Stimulated activated CD8-positive, alpha-beta memory T cell treated with anti-CD3 and anti-CD28 coated beads, Interleukin-4, amount 100 ng/mL, for 1 hour (primary cell): ENCODE results near the gene ACOXL.

Experiments
- DNase-seq, 2 donors: peaks; one replicate each; pipeline ENCODE4 v3.0.0-alpha.2; 2020; ENCODE audit warnings: low read depth in 2 of 2, low spot score in 1 of 2

ACOXL gene

GRCh38 chr2:110997331-110998045, 265.1 kb downstream of the ACOXL start:
- no peak for DNase-seq

GRCh38 chr2:110998311-110998710, 265.9 kb downstream of the ACOXL start:
- no peak for DNase-seq

- no peak for DNase-seq
Observed at GRCh38 chr2:110999626-111000025, 267.3 kb downstream of the ACOXL start.

- no peak for DNase-seq
Observed at GRCh38 chr2:111005307-111005706, 272.9 kb downstream of the ACOXL start.

- no peak for DNase-seq
Observed at GRCh38 chr2:111005821-111006220, 273.4 kb downstream of the ACOXL start.

GRCh38 chr2:111007757-111008688, 275.6 kb downstream of the ACOXL start:
- DNase-seq: no peak

GRCh38 chr2:111011218-111011617, 278.8 kb downstream of the ACOXL start:
- no peak for DNase-seq

- no peak for DNase-seq
Observed at GRCh38 chr2:111015283-111015995, 283.1 kb downstream of the ACOXL start.

- DNase-seq: no peak
Observed at GRCh38 chr2:111017034-111017622, 284.8 kb downstream of the ACOXL start.

- DNase-seq: no peak
Observed at GRCh38 chr2:111017909-111018308, 285.5 kb downstream of the ACOXL start.

- DNase-seq: no peak
Observed at GRCh38 chr2:111019381-111019780, 287.0 kb downstream of the ACOXL start.

GRCh38 chr2:111022633-111023032, 290.3 kb downstream of the ACOXL start:
- no peak for DNase-seq

- DNase-seq: no peak
Observed at GRCh38 chr2:111024496-111024895, 292.1 kb downstream of the ACOXL start.

GRCh38 chr2:111025288-111025687, 292.9 kb downstream of the ACOXL start:
- DNase-seq: no peak

- DNase-seq: no peak
Observed at GRCh38 chr2:111028720-111029119, 296.3 kb downstream of the ACOXL start.

- DNase-seq: no peak
Observed at GRCh38 chr2:111029181-111029927, 297.0 kb downstream of the ACOXL start.

GRCh38 chr2:111030260-111030891, 298.0 kb downstream of the ACOXL start:
- no peak for DNase-seq

- no peak for DNase-seq
Observed at GRCh38 chr2:111030945-111031344, 298.6 kb downstream of the ACOXL start.

GRCh38 chr2:111031546-111032478, 299.4 kb downstream of the ACOXL start:
- DNase-seq: no peak
